Calu3 (cell line): ENCODE data around the gene PLA1A. TPM values are rescaled to one million over a fixed set of nuclear protein-coding genes. Genes with fewer than 3 reads are reported as not detected.

ENCODE experiments used
- BruUV-seq: library from RNA; stranded (reverse); fragments of 400-500 nt; replicated peaks from 2 replicates; lab custom pipeline; 2021; lab: Mats Ljungman, UMichigan
- CTCF ChIA-PET: fragments of 300-600 bp; sonication (Branson Sonifier 250); formaldehyde crosslinking; loops from one replicate; lab custom pipeline; 2022; ENCODE audit warnings: antibody characterized with exemption; lab: Charles Lee
- DNase-seq: peaks from one replicate; pipeline ENCODE4 v3.0.0; 2022
- H3K27ac Mint-ChIP-seq: one replicate; pipeline ENCODE4 v1.8.0; 2022; ENCODE audit warnings: mixed read lengths; ENCODE audit not compliant: unreplicated experiment
- H3K27me3 Mint-ChIP-seq: one replicate; pipeline ENCODE4 v1.8.0; 2022; ENCODE audit warnings: mixed read lengths; ENCODE audit not compliant: unreplicated experiment
- H3K36me3 Mint-ChIP-seq: one replicate; pipeline ENCODE4 v1.8.0; 2022; ENCODE audit warnings: mild to moderate bottlenecking, moderate library complexity, mixed read lengths; ENCODE audit not compliant: insufficient read depth, unreplicated experiment
- H3K4me1 Mint-ChIP-seq: one replicate; pipeline ENCODE4 v1.8.0; 2022; ENCODE audit warnings: mild to moderate bottlenecking, low read depth, mixed read lengths; ENCODE audit not compliant: unreplicated experiment
- H3K4me3 Mint-ChIP-seq: one replicate; pipeline ENCODE4 v1.8.0; 2022; ENCODE audit warnings: mild to moderate bottlenecking, low read depth, moderate library complexity, mixed read lengths; ENCODE audit not compliant: unreplicated experiment
- H3K9me3 Mint-ChIP-seq: one replicate; pipeline ENCODE4 v1.8.0; 2022; ENCODE audit warnings: low read depth, mixed read lengths; ENCODE audit not compliant: unreplicated experiment
- intact Hi-C: fragments of 100-400 bp; cut with micrococcal nuclease; formaldehyde crosslinking; loops from one replicate; pipeline ENCODE4 v1.10.0; 2022; ENCODE audit not compliant: unreplicated experiment
- total RNA-seq: library from RNA; stranded (reverse); gene quantifications from 2 replicates; pipeline ENCODE4 v1.2.3, GENCODE V29; 2022
- TF ChIP-seq, protein P1 (sequence below): fragments of 200-600 bp; IDR thresholded peaks from one replicate; pipeline ENCODE4 v1.8.0; 2022; ENCODE audit warnings: antibody characterized with exemption; ENCODE audit not compliant: unreplicated experiment

PLA1A gene
- total RNA-seq, 1 experiment from 2014 or later = 0.99 TPM

DNA sequence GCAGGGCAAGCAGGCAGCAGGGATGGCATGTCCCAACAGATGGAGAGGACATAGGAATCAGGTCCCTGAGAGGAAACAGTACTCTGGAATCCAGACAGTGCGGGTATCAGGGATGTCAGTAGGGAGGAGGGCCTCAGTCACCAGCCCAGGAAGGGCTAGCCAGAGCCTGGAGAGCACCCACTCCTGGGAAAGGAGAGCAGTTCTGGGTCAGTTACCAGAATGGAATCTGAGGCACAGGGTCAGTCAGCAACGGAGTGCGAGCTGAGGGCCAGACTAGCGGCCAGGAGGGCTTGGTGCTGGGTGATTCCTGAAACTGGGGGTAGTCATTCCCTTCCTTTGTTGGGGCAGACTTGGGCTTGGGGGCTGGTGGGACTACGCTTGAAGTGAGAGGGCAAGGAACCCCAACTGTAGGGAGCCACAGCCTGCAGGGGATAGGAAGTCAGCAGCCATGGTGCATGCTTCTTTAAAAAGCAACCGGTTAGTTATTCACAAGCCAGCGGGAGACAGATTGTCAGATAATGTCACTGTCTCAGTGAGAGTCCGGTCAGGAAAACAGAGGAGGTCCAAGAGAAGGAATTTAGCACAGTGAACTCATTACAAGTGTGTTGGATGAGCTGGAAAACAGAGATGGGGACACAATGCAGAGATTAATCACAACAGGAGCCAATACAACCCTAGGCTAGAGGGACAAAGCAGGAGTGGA lies 27.9 kb downstream of the PLA1A start:
- H3K4me1 Mint-ChIP-seq = peaks cover 8% of the 10 kb centered on the region

DNA sequence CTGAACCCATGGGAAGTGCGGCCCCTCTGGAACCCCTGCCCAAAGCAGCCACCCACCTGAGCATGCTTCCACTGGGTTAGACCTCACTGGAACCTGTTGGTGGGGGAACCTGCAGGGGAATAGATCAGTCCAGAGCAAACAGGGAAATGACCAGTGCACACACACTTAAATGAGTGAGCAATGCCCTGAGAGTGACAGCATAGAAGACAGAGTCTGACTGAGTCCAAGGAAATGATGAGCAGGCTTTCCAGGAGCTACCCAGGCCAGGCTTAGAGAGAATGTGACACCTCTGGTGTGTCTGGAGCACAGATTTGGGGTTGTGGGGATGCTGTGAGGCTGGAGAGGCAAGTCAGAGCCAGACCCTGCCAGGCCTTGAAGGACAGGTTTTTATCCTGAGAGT lies 28.5 kb downstream of the PLA1A start:
- intact Hi-C loops = no loop called here
- CTCF ChIA-PET = no interaction called here
- H3K36me3 Mint-ChIP-seq = peaks cover 4% of the 10 kb centered on the region
- TF ChIP-seq, protein P1, sequence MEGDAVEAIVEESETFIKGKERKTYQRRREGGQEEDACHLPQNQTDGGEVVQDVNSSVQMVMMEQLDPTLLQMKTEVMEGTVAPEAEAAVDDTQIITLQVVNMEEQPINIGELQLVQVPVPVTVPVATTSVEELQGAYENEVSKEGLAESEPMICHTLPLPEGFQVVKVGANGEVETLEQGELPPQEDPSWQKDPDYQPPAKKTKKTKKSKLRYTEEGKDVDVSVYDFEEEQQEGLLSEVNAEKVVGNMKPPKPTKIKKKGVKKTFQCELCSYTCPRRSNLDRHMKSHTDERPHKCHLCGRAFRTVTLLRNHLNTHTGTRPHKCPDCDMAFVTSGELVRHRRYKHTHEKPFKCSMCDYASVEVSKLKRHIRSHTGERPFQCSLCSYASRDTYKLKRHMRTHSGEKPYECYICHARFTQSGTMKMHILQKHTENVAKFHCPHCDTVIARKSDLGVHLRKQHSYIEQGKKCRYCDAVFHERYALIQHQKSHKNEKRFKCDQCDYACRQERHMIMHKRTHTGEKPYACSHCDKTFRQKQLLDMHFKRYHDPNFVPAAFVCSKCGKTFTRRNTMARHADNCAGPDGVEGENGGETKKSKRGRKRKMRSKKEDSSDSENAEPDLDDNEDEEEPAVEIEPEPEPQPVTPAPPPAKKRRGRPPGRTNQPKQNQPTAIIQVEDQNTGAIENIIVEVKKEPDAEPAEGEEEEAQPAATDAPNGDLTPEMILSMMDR = no peak
- peaks cover 8% of the 10 kb centered on the region for H3K4me1 Mint-ChIP-seq
- H3K4me3 Mint-ChIP-seq = no peak overlapping the region
- H3K27me3 Mint-ChIP-seq = peaks cover 22% of the 10 kb centered on the region
- H3K27ac Mint-ChIP-seq = no peak overlapping the region
- no peaks in the 10 kb centered on the region for H3K9me3 Mint-ChIP-seq
- no peak for DNase-seq
- no TSS peak for BruUV-seq

More for the DNA sequence above, 27.9 kb downstream of the PLA1A start:
- H3K9me3 Mint-ChIP-seq = no peaks in the 10 kb centered on the region
- TF ChIP-seq, protein P1 = no peak
- H3K36me3 Mint-ChIP-seq = peaks cover 4% of the 10 kb centered on the region
- H3K27ac Mint-ChIP-seq = no peak overlapping the region
- no peak overlapping the region for H3K4me3 Mint-ChIP-seq
- intact Hi-C loops = no loop called here
- H3K27me3 Mint-ChIP-seq = peaks cover 22% of the 10 kb centered on the region
- BruUV-seq = no TSS peak
- DNase-seq = no peak
- CTCF ChIA-PET = no interaction called here

DNA sequence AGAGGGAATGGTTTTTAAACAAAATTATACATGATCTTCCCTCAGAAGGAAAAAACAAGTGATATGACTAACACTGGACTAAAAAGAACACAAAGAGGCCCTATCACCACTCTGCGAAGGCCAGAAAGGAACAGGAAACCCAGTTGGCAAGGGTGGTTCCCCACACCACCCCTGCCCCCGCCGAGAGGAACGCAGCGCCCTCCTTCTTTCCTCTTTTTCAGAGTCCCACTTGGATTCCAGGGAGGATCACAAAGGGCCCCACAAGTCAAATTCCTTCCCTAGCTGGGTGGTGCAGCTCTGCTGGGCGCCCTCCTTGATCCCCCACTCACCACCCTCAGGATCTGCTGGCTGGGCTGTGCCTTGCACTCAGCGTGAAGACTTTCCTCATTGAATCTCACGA lies 29.8 kb downstream of the PLA1A start:
- TF ChIP-seq, protein P1 = no peak
- H3K9me3 Mint-ChIP-seq = no peaks in the 10 kb centered on the region
- H3K27ac Mint-ChIP-seq = no peak overlapping the region
- H3K27me3 Mint-ChIP-seq = peaks cover 22% of the 10 kb centered on the region
- no TSS peak for BruUV-seq
- intact Hi-C loops = no loop called here
- peaks cover 8% of the 10 kb centered on the region for H3K4me1 Mint-ChIP-seq
- no peak overlapping the region for H3K4me3 Mint-ChIP-seq
- DNase-seq = no peak
- CTCF ChIA-PET = no interaction called here
- peaks cover 4% of the 10 kb centered on the region for H3K36me3 Mint-ChIP-seq

GRCh38 chr3:119628390-119628789 lies 30.7 kb downstream of the PLA1A start:
- Mint-ChIP-seq H3K36me3 (peaks cover 4% of the 10 kb centered on the region), H3K4me1 (peaks cover 8% of the 10 kb centered on the region), H3K27me3 (peaks cover 22% of the 10 kb centered on the region), H3K4me3 (no peak overlapping the region), H3K27ac (no peak overlapping the region), H3K9me3 (no peaks in the 10 kb centered on the region)
- DNase-seq = no peak
- TF ChIP-seq, protein P1 = no peak
- CTCF ChIA-PET = no interaction called here
- intact Hi-C loops = no loop called here
- no TSS peak for BruUV-seq
